NCI-H82 (cell line): Measurements from ENCODE around the gene GRM5.
"Not testable (repeated sequence)": the region's sequence is repeated elsewhere in the genome, so short reads cannot be mapped to it uniquely, and the experiment has no call there.

Source experiments
- DNase-seq: peaks from one replicate; lab custom pipeline; 2025; lab: John Stamatoyannopoulos, UW

The GRM5 gene

GRCh38 chr11:89065651-89066201 is at the start of gene GRM5:
Gene GRM5 (minus strand): TSS chr11:89065982. CDS start chr11:89047872, 18,110 bp downstream.
- DNase-seq: peak; percentile 52

- DNase-seq: peak; percentile 23
Observed at GRCh38 chr11:89097956-89098355, 32.2 kb upstream of the GRM5 start.

- DNase-seq: not testable (repeated sequence)
Observed at GRCh38 chr11:89093806-89094205, 28.0 kb upstream of the GRM5 start.

- not testable (repeated sequence) for DNase-seq
Observed at GRCh38 chr11:89084951-89085350, 19.2 kb upstream of the GRM5 start.

GRCh38 chr11:89070911-89071310 is 5.1 kb upstream of the GRM5 start:
- not testable (repeated sequence) for DNase-seq

GRCh38 chr11:89067264-89067663 is 1.5 kb upstream of the GRM5 start:
- DNase-seq: no peak

- DNase-seq: no peak
Observed at GRCh38 chr11:89065066-89065465, 716 bp downstream of the GRM5 start.

GRCh38 chr11:89063481-89063951 is 2.3 kb downstream of the GRM5 start:
- DNase-seq: peak; percentile 3

- DNase-seq: peak; percentile 2
Observed at GRCh38 chr11:89062771-89063298, 2.9 kb downstream of the GRM5 start.

GRCh38 chr11:89061839-89062238 is 3.9 kb downstream of the GRM5 start:
- not testable (repeated sequence) for DNase-seq

GRCh38 chr11:89057406-89057805 is 8.4 kb downstream of the GRM5 start:
- not testable (repeated sequence) for DNase-seq

GRCh38 chr11:89052220-89052619 is 13.6 kb downstream of the GRM5 start:
- DNase-seq: no peak

- not testable (repeated sequence) for DNase-seq
Observed at GRCh38 chr11:89047159-89047558, 18.6 kb downstream of the GRM5 start.

GRCh38 chr11:89043861-89044588 is 21.8 kb downstream of the GRM5 start:
- DNase-seq: not testable (repeated sequence)

GRCh38 chr11:89029671-89030070 is 36.1 kb downstream of the GRM5 start:
- DNase-seq: not testable (repeated sequence)

GRCh38 chr11:89021339-89021738 is 44.4 kb downstream of the GRM5 start:
- no peak for DNase-seq

- DNase-seq: not testable (repeated sequence)
Observed at GRCh38 chr11:89019827-89020547, 45.8 kb downstream of the GRM5 start.

- DNase-seq: no peak
Observed at GRCh38 chr11:89016214-89016613, 49.6 kb downstream of the GRM5 start.

GRCh38 chr11:89015614-89016013 is 50.2 kb downstream of the GRM5 start:
- DNase-seq: no peak

GRCh38 chr11:89000852-89001251 is 64.9 kb downstream of the GRM5 start:
- not testable (repeated sequence) for DNase-seq

GRCh38 chr11:88979641-88980040 is 86.1 kb downstream of the GRM5 start:
- DNase-seq: no peak

GRCh38 chr11:88978992-88979391 is 86.8 kb downstream of the GRM5 start:
- not testable (repeated sequence) for DNase-seq
